Mesenchymal stem cell (in vitro differentiated cells and primary cell): ENCODE data around the gene SLC35E1.
"Not testable (repeated sequence)": the region's sequence is repeated elsewhere in the genome, so short reads cannot be mapped to it uniquely, and the experiment has no call there.

Experiments used
- DNase-seq: peaks from one replicate; pipeline ENCODE4 v3.0.0-alpha.2; 2013
- H2AFZ ChIP-seq: one replicate; pipeline ENCODE4 v1.6.1; 2013; ENCODE audit warnings: low read depth, mild to moderate bottlenecking, control low read depth, inconsistent platforms, low read length, moderate library complexity
- H2AK5ac ChIP-seq: 2 replicates; pipeline ENCODE4 v1.6.1; 2013; ENCODE audit warnings: low read length, moderate library complexity, mild to moderate bottlenecking, inconsistent platforms; ENCODE audit not compliant: severe bottlenecking
- H2BK120ac ChIP-seq: one replicate; pipeline ENCODE4 v1.6.1; 2013; ENCODE audit warnings: low read depth, mild to moderate bottlenecking, inconsistent platforms, low read length, moderate library complexity
- H2BK12ac ChIP-seq, 2 experiments: one replicate each; pipeline ENCODE4 v1.6.1; 2013; ENCODE audit warnings: inconsistent platforms in 2 of 2, low read length in 2 of 2, mild to moderate bottlenecking in 2 of 2, moderate library complexity in 2 of 2, control low read depth in 1 of 2
- H2BK15ac ChIP-seq: one replicate; pipeline ENCODE4 v1.6.1; 2013; ENCODE audit warnings: mild to moderate bottlenecking, low read depth, inconsistent platforms; ENCODE audit not compliant: poor library complexity, severe bottlenecking
- H2BK5ac ChIP-seq: 2 replicates; pipeline ENCODE4 v1.6.1; 2013; ENCODE audit warnings: low read depth, mild to moderate bottlenecking, low read length, control low read depth, inconsistent platforms; ENCODE audit not compliant: poor library complexity, severe bottlenecking
- H3K14ac ChIP-seq, 2 experiments: one replicate each; pipeline ENCODE4 v1.6.1; 2013; ENCODE audit warnings: inconsistent platforms in 2 of 2, low read length in 2 of 2, control low read depth in 1 of 2, mild to moderate bottlenecking in 1 of 2, moderate library complexity in 1 of 2
- H3K18ac ChIP-seq, 2 experiments: one replicate each; pipeline ENCODE4 v1.6.1; 2013; ENCODE audit warnings: inconsistent platforms in 2 of 2, low read length in 2 of 2, control low read depth in 1 of 2, low read depth in 1 of 2, mild to moderate bottlenecking in 1 of 2
- H3K23ac ChIP-seq, 2 experiments: one replicate each; pipeline ENCODE4 v1.6.1; 2013; ENCODE audit warnings: inconsistent platforms in 2 of 2, low read length in 2 of 2, mild to moderate bottlenecking in 2 of 2, moderate library complexity in 2 of 2, control low read depth in 1 of 2
- H3K27ac ChIP-seq: 2 replicates; pipeline ENCODE4 v1.5.1; 2013; ENCODE audit warnings: mild to moderate bottlenecking, moderate library complexity, low read length, control low read depth, inconsistent platforms; ENCODE audit not compliant: poor library complexity, severe bottlenecking
- H3K27me3 ChIP-seq, 2 experiments: 2 replicates each; pipeline versions ENCODE4 v1.6.1 to v1.7.0; 2013; ENCODE audit warnings: low read length in 2 of 2, mild to moderate bottlenecking in 2 of 2, moderate library complexity in 2 of 2, control low read depth in 1 of 2, inconsistent platforms in 1 of 2; ENCODE audit not compliant: control insufficient read depth in 1 of 2, insufficient read depth in 1 of 2
- H3K36me3 ChIP-seq, 2 experiments: 2 replicates each; pipeline versions ENCODE4 v1.6.1 to v1.7.0; 2013; ENCODE audit warnings: low read length in 2 of 2, control low read depth in 1 of 2, inconsistent platforms in 1 of 2, low read depth in 1 of 2, mild to moderate bottlenecking in 1 of 2; ENCODE audit not compliant: insufficient read depth in 2 of 2, control insufficient read depth in 1 of 2
- H3K4ac ChIP-seq, 2 experiments: one replicate each; pipeline ENCODE4 v1.6.1; 2013; ENCODE audit warnings: inconsistent platforms in 2 of 2, low read length in 2 of 2, mild to moderate bottlenecking in 2 of 2, moderate library complexity in 2 of 2, control low read depth in 1 of 2, low read depth in 1 of 2
- H3K4me1 ChIP-seq: 2 replicates; pipeline ENCODE4 v1.6.1; 2013; ENCODE audit warnings: low read depth, low read length, control low read depth; ENCODE audit not compliant: control insufficient read depth, insufficient read depth
- H3K4me2 ChIP-seq: 2 replicates; pipeline ENCODE4 v1.6.1; 2013; ENCODE audit warnings: low read length, mild to moderate bottlenecking, inconsistent platforms; ENCODE audit not compliant: poor library complexity, severe bottlenecking
- H3K4me3 ChIP-seq, 2 experiments: 2 replicates each; pipeline versions ENCODE4 v1.5.1 to v1.7.0; 2013; ENCODE audit warnings: low read length in 2 of 2, mild to moderate bottlenecking in 2 of 2, control low read depth in 1 of 2, low read depth in 1 of 2; ENCODE audit not compliant: insufficient read depth in 1 of 2
- H3K79me1 ChIP-seq: replicated peaks from 2 replicates; pipeline ENCODE4 v1.6.1; 2013; ENCODE audit warnings: mild to moderate bottlenecking, control low read depth, low read length, inconsistent platforms; ENCODE audit not compliant: poor library complexity, severe bottlenecking
- H3K9ac ChIP-seq: 2 replicates; pipeline ENCODE4 v1.7.0; 2013; ENCODE audit warnings: mild to moderate bottlenecking, low read length, moderate library complexity
- H3K9me3 ChIP-seq: 2 replicates; pipeline ENCODE4 v1.7.0; 2013; ENCODE audit warnings: mild to moderate bottlenecking, low read length; ENCODE audit not compliant: control insufficient read depth
- H4K8ac ChIP-seq: one replicate; pipeline ENCODE4 v1.6.1; 2013; ENCODE audit warnings: inconsistent platforms, mild to moderate bottlenecking, low read length, moderate library complexity
- H4K91ac ChIP-seq: one replicate; pipeline ENCODE4 v1.6.1; 2013; ENCODE audit warnings: mild to moderate bottlenecking, low read length, inconsistent platforms
- WGBS: methylation state at CpG from one replicate; pipeline ENCODE4 v1.1.7; 2013; ENCODE audit warnings: mixed read lengths; 5-methylcytosine and 5-hydroxymethylcytosine counted together

Gene SLC35E1

DNA sequence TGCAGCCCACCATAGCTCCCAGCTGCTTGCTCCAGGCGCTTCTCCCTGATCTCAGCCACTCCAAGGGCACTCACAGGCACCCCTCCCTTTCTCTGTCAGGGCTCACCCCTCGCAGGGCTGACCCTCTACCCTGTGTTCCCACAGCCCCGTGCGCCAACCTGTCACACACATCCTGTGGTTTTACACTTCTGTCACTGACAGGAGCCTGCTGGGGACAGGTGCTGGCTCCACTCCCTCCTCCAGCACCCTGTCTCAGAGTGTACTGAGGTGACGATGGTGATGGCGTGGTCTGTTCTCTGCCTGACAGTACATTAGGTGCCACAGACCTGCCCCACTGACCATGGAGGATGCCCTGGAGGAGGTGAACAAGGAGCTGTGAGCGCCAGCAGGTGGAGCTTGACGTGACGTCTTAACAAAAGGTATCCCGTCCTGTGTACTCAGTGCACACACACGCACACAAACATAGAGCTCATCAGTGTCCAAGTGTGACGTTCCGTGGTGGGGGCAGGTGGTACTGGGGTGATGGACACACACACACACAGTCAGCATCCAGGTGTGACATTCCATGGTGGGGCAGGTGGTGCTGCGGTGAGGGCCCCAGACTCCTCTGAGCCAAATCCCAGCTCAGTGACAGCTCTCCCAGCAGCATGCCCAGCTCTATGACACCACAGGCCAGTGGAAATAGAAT lies 55.1 kb downstream of the SLC35E1 start:
- H3K9me3 ChIP-seq = no peaks in the 10 kb centered on the region
- no peaks in the 10 kb centered on the region for H3K27me3 ChIP-seq
- no peak overlapping the region for H2BK120ac ChIP-seq
- H3K9ac ChIP-seq = no peak overlapping the region
- no peak overlapping the region for H3K14ac ChIP-seq
- no peak overlapping the region for H3K27ac ChIP-seq
- H3K4ac ChIP-seq = no peak overlapping the region
- no peak overlapping the region for H2AFZ ChIP-seq
- DNase-seq = no peak
- H3K23ac ChIP-seq = no peak overlapping the region
- peaks cover 74 to 83% of the 10 kb centered on the region in 2 experiments for H3K36me3 ChIP-seq
- no peaks in the 10 kb centered on the region for H3K4me1 ChIP-seq
- H3K18ac ChIP-seq = no peak overlapping the region
- no peak overlapping the region for H4K8ac ChIP-seq
- no peak overlapping the region for H3K4me3 ChIP-seq
- no peak overlapping the region for H2BK15ac ChIP-seq
- H3K4me2 ChIP-seq = no peak overlapping the region
- H2AK5ac ChIP-seq = no peak overlapping the region
- H3K79me1 ChIP-seq = peaks cover 29% of the 10 kb centered on the region
- no peak overlapping the region for H2BK5ac ChIP-seq
- H4K91ac ChIP-seq = peak overlapping the region; percentile 11
- 93% methylated on average over 14 of the region's 14 CpGs for WGBS
- no peak overlapping the region for H2BK12ac ChIP-seq

- Histone ChIP-seq H3K79me1 (peaks cover 25% of the 10 kb centered on the region), H4K8ac (no peak overlapping the region), H3K14ac (no peak overlapping the region), H2BK15ac (no peak overlapping the region), H3K4me3 (no peak overlapping the region), H3K9me3 (no peaks in the 10 kb centered on the region), H3K4ac (no peak overlapping the region), H3K27me3 (no peaks in the 10 kb centered on the region), H3K4me1 (no peaks in the 10 kb centered on the region), H2AFZ (no peak overlapping the region), H3K4me2 (no peak overlapping the region), H3K9ac (no peak overlapping the region), H3K18ac (no peak overlapping the region), H2BK12ac (no peak overlapping the region), H2AK5ac (no peak overlapping the region), H3K27ac (no peak overlapping the region), H3K36me3 (peaks cover 70 to 80% of the 10 kb centered on the region in 2 experiments), H3K23ac (no peak overlapping the region), H2BK5ac (no peak overlapping the region), H4K91ac (no peak overlapping the region), H2BK120ac (no peak overlapping the region)
- 95% methylated on average over 13 of the region's 15 CpGs for WGBS
- DNase-seq = no peak
Observed at GRCh38 chr19:16516381-16516780, 55.8 kb downstream of the SLC35E1 start.

- Histone ChIP-seq H3K27ac (no peak overlapping the region), H3K9me3 (no peaks in the 10 kb centered on the region), H3K79me1 (peaks cover 22% of the 10 kb centered on the region), H3K4me2 (no peak overlapping the region), H3K4me1 (no peaks in the 10 kb centered on the region), H3K27me3 (no peaks in the 10 kb centered on the region), H2BK120ac (no peak overlapping the region), H4K91ac (no peak overlapping the region), H2BK15ac (no peak overlapping the region), H2AK5ac (no peak overlapping the region), H2AFZ (no peak overlapping the region), H3K36me3 (peaks cover 59 to 74% of the 10 kb centered on the region in 2 experiments), H3K4me3 (no peak overlapping the region), H2BK12ac (no peak overlapping the region), H4K8ac (peak overlapping the region; percentile 2), H3K4ac (no peak overlapping the region), H3K23ac (no peak overlapping the region), H3K18ac (no peak overlapping the region), H2BK5ac (no peak overlapping the region), H3K14ac (no peak overlapping the region), H3K9ac (no peak overlapping the region)
- DNase-seq = no peak
- 93% methylated on average over 24 of the region's 24 CpGs for WGBS
Observed at GRCh38 chr19:16514383-16515019, 57.7 kb downstream of the SLC35E1 start.

- H3K4me2 ChIP-seq, H3K14ac ChIP-seq, H3K27ac ChIP-seq, H2AFZ ChIP-seq, H4K91ac ChIP-seq, H2BK120ac ChIP-seq, H2BK15ac ChIP-seq, DNase-seq, H2BK5ac ChIP-seq, H3K4me3 ChIP-seq, H4K8ac ChIP-seq, H3K18ac ChIP-seq, H3K4ac ChIP-seq, H3K9me3 ChIP-seq, H2BK12ac ChIP-seq, H3K27me3 ChIP-seq, H3K9ac ChIP-seq, H3K4me1 ChIP-seq, H2AK5ac ChIP-seq: not testable (repeated sequence)
- H3K23ac ChIP-seq = peak overlapping the region in 1 of 2 experiments; percentile 66
- peaks cover 19% of the 10 kb centered on the region for H3K79me1 ChIP-seq
- 99% methylated on average over 10 of the region's 10 CpGs for WGBS
- H3K36me3 ChIP-seq = peaks cover 47 to 66% of the 10 kb centered on the region in 2 experiments
Observed at GRCh38 chr19:16512611-16513010, 59.6 kb downstream of the SLC35E1 start.
